ENCODE measurements around the gene KRTCAP3. TPM values are rescaled to one million over a fixed set of nuclear protein-coding genes. Genes with fewer than 3 reads are reported as not detected.

KRTCAP3 gene
- total RNA-seq, 1 donor from 2014 or later: 18.8 TPM

GRCh38 chr2:27492557-27492956 lies 50.4 kb downstream of the KRTCAP3 start:
- Histone ChIP-seq H3K27ac (no peak overlapping the region), H3K9me3 (no peaks in the 10 kb centered on the region), H3K27me3 (ENCODE audit: low read depth) (peaks cover 25% of the 10 kb centered on the region), H3K36me3 (no peaks in the 10 kb centered on the region), H3K4me3 (no peak overlapping the region), H3K4me1 (peaks cover 33% of the 10 kb centered on the region)
- DNase-seq: no peak
- intact Hi-C loops (cut with DNase I): no loop called here
- no peak for ATAC-seq
- no peak for TF ChIP-seq CTCF (IDR thresholded peaks at IDR 0.05)

- DNase-seq: no peak
- no peak for TF ChIP-seq CTCF (IDR thresholded peaks at IDR 0.05)
- ATAC-seq: no peak
- Histone ChIP-seq H3K27ac (no peak overlapping the region), H3K4me1 (peaks cover 29% of the 10 kb centered on the region), H3K9me3 (no peaks in the 10 kb centered on the region), H3K36me3 (no peaks in the 10 kb centered on the region), H3K27me3 (ENCODE audit: low read depth) (peaks cover 29% of the 10 kb centered on the region), H3K4me3 (no peak overlapping the region)
- intact Hi-C loops (cut with DNase I): no loop called here
Observed at GRCh38 chr2:27493948-27494283, 51.7 kb downstream of the KRTCAP3 start.

Other genes starting within 250 kb of the KRTCAP3 start
- gene ATRAID, start 230.3 kb upstream of the KRTCAP3 start, total RNA-seq: 102 TPM
- 20.8 TPM for gene SLC5A6, start 230.1 kb upstream of the KRTCAP3 start, total RNA-seq
- gene CAD, start 225.0 kb upstream of the KRTCAP3 start, total RNA-seq: 28.8 TPM
- gene SLC30A3, start 179.3 kb upstream of the KRTCAP3 start, total RNA-seq: 0.80 TPM
- not detected for gene DNAJC5G, start 166.9 kb upstream of the KRTCAP3 start, total RNA-seq
- gene TRIM54, start 160.0 kb upstream of the KRTCAP3 start, total RNA-seq: not detected
- gene UCN, start 133.9 kb upstream of the KRTCAP3 start, total RNA-seq: 4.0 TPM
- gene MPV17, start 119.3 kb upstream of the KRTCAP3 start, total RNA-seq: 79.2 TPM
- gene GTF3C2, start 85.6 kb upstream of the KRTCAP3 start, total RNA-seq: 56.4 TPM
- gene EIF2B4, start 72.0 kb upstream of the KRTCAP3 start, total RNA-seq: 32.9 TPM
- gene SNX17, start 71.8 kb upstream of the KRTCAP3 start, total RNA-seq: 107 TPM
- gene ZNF513, start 61.6 kb upstream of the KRTCAP3 start, total RNA-seq: 13.9 TPM
- gene PPM1G, start 32.8 kb upstream of the KRTCAP3 start, total RNA-seq: 52.0 TPM
- gene NRBP1, start 13.8 kb upstream of the KRTCAP3 start, total RNA-seq: 66.5 TPM
- 38.1 TPM for gene IFT172, start 47.4 kb downstream of the KRTCAP3 start, total RNA-seq
- gene FNDC4, start 52.8 kb downstream of the KRTCAP3 start, total RNA-seq: 1.6 TPM
- 0.44 TPM for gene GCKR, start 54.5 kb downstream of the KRTCAP3 start, total RNA-seq
- gene ZNF512, start 140.7 kb downstream of the KRTCAP3 start, total RNA-seq: 29.5 TPM
- 5.9 TPM for gene CCDC121, start 186.6 kb downstream of the KRTCAP3 start, total RNA-seq
- 21.9 TPM for gene GPN1, start 186.7 kb downstream of the KRTCAP3 start, total RNA-seq
- gene SUPT7L, start 221.2 kb downstream of the KRTCAP3 start, total RNA-seq: 29.6 TPM
- 19.6 TPM for gene SLC4A1AP, start 221.5 kb downstream of the KRTCAP3 start, total RNA-seq